ENCODE measurements around the gene MEGF11. TPM values are rescaled to one million over a fixed set of nuclear protein-coding genes. Genes with fewer than 3 reads are reported as not detected.

Gene MEGF11
- polyA plus RNA-seq, result not detected

- Mint-ChIP-seq H3K27me3 (ENCODE audit: low read depth in 3 of 3) (peaks cover 17 to 37% (median 25%) of the 10 kb centered on the region in 3 donors), H3K36me3 (peaks cover 0 to 5% (median 4%) of the 10 kb centered on the region in 3 donors), H3K4me1 (peaks cover 20 to 22% of the 10 kb centered on the region in 2 donors), H3K4me3 (peak within 1 kb of the TSS; percentile 77 to 89 (median 80)), H3K27ac (no peak within 1 kb of the TSS), H3K9me3 (peaks cover 0 to 2% (median 0%) of the 10 kb centered on the region in 6 donors)
- no peak for DNase-seq
These were observed at the start of gene MEGF11 for GRCh38 chr15:66253418-66254088. Gene MEGF11, minus strand, starts transcription at chr15:66253750. Its CDS starts 125,347 bp downstream, at chr15:66128403.

DNA sequence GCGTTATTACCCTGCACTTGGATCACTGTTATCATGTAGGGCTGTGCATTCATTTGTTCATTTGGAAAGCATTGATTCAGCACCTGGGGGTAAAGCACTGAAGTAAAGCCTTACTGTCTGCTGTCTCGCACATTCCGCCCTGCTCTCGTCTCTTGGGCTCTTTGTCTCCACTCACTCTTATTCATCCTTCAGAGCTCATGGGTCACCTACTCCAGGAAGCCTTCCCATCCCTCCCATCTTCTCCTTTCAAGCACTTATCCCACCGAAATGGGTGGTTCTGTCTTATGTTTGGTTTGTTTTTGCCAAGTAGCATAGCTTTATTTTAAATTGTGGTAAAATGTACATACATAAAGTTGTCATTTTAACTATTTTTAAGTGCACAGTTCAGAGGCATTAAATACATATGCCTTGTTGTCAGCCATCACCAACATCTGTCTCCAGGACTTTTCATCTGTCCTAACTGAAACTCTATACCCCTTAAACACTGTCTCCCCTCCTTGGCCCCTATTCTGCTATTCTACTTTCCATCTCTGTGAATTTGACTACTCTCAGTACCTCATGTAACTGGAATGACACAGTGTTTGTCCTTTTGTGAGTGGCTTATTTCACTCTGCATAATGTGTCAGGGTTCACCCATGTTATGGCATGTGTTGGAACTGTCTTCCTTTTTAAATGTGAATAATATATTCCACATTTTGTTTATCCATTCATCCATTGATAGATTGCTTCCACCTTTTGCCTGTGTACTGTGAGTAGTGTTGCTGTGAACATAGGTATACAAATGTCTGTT is 49.1 kb upstream of the MEGF11 start:
- Mint-ChIP-seq H3K27ac (peak overlapping the region in 5 of 6 donors; percentile 11 to 32 (median 16)), H3K36me3 (peaks cover 3 to 28% (median 4%) of the 10 kb centered on the region in 3 donors), H3K27me3 (ENCODE audit: low read depth in 3 of 3) (no peaks in the 10 kb centered on the region), H3K4me3 (peak overlapping the region in 1 of 5 donors; percentile 41), H3K9me3 (no peaks in the 10 kb centered on the region), H3K4me1 (peaks cover 14 to 22% of the 10 kb centered on the region in 2 donors)
- DNase-seq, result no peak

GRCh38 chr15:66298803-66299251 is 45.3 kb upstream of the MEGF11 start:
- DNase-seq, result no peak
- Mint-ChIP-seq H3K9me3 (no peaks in the 10 kb centered on the region), H3K27me3 (ENCODE audit: low read depth in 3 of 3) (peaks cover 0 to 4% (median 0%) of the 10 kb centered on the region in 3 donors), H3K4me3 (no peak overlapping the region), H3K4me1 (peaks cover 32 to 44% of the 10 kb centered on the region in 2 donors), H3K27ac (peak overlapping the region in 1 of 6 donors; percentile 62), H3K36me3 (peaks cover 0 to 22% (median 3%) of the 10 kb centered on the region in 3 donors)

DNA sequence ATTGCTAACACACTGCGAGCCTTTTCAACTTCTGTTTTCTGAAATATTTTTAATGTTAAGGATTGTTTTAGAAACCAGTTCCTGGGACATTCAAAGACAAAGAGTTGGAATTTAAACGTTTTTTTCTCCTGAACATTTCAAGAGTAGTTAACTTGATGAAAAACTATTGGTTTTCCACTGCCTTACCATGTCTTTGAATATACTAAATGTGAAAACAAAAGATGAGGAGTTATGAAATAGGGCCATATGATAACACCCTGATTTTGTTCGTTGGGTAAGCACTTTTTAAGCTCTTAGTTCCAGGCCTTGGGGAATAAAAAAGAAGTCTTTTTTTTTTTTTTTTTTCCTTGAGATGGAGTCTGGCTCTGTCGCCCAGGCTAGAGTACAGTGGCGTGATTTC is 42.6 kb upstream of the MEGF11 start:
- Mint-ChIP-seq H3K36me3 (peaks cover 0 to 15% (median 3%) of the 10 kb centered on the region in 3 donors), H3K27me3 (ENCODE audit: low read depth in 3 of 3) (peaks cover 2 to 4% (median 2%) of the 10 kb centered on the region in 3 donors), H3K9me3 (no peaks in the 10 kb centered on the region), H3K27ac (peak overlapping the region in 1 of 6 donors; percentile 88), H3K4me3 (no peak overlapping the region), H3K4me1 (peaks cover 36 to 39% of the 10 kb centered on the region in 2 donors)
- no peak for DNase-seq

DNA sequence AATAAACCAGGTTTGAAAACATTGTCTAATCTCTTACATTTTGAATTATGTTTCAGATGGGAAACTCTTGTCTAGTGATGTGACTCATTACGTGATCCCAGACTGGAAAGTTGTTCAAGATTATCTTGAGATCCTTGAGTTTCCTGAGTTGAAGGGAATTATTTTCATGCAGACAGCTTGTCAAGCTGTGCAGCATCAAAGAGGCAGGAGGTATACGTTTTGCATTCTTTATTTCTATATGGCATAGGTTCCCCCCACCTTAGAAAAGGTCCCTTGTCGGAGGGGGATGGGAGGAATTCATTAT is 41.3 kb upstream of the MEGF11 start:
- H3K4me1 Mint-ChIP-seq, result peaks cover 44 to 45% of the 10 kb centered on the region in 2 donors

DNA sequence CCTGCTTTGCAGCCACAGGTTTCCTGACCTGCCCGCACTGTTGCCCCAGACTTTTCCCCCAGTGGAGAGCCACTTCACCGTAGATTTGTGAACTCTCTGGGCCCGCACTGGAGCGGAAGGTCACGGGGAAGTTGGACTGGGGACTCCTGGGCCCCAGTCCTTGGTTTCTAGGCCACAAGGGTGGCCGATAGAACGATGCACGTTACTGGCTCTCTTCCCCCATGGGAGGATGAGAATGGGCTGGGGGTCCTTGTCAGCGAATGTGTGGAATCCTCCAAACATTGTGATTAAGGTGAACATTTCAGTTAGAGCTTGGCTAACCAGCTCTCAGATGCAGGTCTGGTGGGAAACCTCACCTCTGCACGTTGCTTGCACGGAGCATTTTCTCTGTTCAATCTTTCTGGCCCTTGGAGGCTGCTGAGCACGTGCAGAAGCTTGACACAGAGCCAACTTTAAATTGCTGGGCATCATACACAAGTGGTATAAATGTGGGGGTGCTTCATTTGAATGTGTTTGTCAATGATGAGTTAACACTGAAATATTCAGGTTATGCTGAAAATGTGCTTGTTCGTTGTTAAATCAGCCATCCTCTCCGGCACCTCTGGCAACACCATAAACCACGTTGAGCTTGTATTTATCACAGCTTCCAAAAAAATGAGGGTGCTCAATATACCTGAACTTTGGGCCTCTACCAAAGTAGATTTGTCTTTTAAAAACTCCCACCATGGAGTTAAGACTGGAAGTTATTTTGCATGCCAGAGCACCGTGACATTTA is 40.8 kb upstream of the MEGF11 start:
- Mint-ChIP-seq H3K4me3 (peak overlapping the region; percentile 83 to 91 (median 86)), H3K27ac (peak overlapping the region; percentile 88 to 95 (median 94)), H3K9me3 (no peaks in the 10 kb centered on the region), H3K36me3 (peaks cover 0 to 6% (median 0%) of the 10 kb centered on the region in 3 donors), H3K4me1 (peaks cover 44 to 45% of the 10 kb centered on the region in 2 donors), H3K27me3 (ENCODE audit: low read depth in 3 of 3) (peaks cover 2 to 4% (median 2%) of the 10 kb centered on the region in 3 donors)
- peak in 1 of 3 donors; percentile 11 for DNase-seq

More for the DNA sequence above, 41.3 kb upstream of the MEGF11 start:
- H3K27ac Mint-ChIP-seq, result peak overlapping the region; percentile 88 to 95 (median 94)
- H3K9me3 Mint-ChIP-seq, result no peaks in the 10 kb centered on the region
- no peak for DNase-seq
- peaks cover 0 to 6% (median 0%) of the 10 kb centered on the region in 3 donors for H3K36me3 Mint-ChIP-seq
- H3K27me3 Mint-ChIP-seq (ENCODE audit: low read depth in 3 of 3), result peaks cover 2 to 4% (median 2%) of the 10 kb centered on the region in 3 donors
- peak overlapping the region; percentile 83 to 91 (median 86) for H3K4me3 Mint-ChIP-seq

DNA sequence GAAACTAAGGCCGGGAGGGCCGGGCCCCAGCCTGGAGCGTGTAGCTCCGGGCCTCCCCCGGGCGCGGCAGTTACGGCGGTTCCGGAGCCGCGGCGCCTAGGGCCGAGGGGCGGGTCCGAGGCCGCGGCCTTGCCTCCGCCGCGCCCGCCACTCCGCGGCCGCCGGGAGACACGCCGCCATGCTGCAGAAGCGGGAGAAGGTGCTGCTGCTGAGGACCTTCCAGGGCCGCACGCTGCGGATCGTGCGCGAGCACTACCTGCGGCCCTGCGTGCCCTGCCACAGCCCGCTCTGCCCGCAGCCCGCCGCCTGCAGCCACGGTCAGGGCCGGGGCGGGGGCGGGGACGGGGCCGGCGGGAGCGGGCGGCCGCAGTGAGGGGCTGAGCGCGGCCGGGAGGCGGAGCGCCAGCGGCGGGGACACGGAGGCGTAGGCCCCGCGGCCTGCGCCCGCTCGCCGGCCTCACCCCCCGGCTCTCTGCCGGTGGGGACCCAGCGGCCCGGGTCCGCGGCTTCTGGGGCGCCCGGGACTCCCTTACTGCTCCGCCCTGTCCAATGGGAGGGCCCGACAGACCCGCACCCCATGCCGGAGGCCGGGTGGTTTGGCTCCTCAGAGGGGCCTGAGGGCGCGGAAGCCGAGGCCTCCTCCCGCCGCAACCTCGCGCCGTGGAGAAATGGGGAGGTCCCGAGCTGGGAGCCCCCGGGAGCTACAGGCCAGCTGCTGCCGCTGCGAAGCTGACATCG is 40.0 kb upstream of the MEGF11 start, which contains the start of gene DIS3L:
Gene DIS3L (plus strand): TSS at position 150 of the 738 bp plus-strand sequence. CDS start 29 bp downstream, at position 179.
- Mint-ChIP-seq H3K4me1 (peaks cover 44 to 45% of the 10 kb centered on the region in 2 donors), H3K27me3 (ENCODE audit: low read depth in 3 of 3) (peaks cover 2 to 4% (median 2%) of the 10 kb centered on the region in 3 donors)

DNA sequence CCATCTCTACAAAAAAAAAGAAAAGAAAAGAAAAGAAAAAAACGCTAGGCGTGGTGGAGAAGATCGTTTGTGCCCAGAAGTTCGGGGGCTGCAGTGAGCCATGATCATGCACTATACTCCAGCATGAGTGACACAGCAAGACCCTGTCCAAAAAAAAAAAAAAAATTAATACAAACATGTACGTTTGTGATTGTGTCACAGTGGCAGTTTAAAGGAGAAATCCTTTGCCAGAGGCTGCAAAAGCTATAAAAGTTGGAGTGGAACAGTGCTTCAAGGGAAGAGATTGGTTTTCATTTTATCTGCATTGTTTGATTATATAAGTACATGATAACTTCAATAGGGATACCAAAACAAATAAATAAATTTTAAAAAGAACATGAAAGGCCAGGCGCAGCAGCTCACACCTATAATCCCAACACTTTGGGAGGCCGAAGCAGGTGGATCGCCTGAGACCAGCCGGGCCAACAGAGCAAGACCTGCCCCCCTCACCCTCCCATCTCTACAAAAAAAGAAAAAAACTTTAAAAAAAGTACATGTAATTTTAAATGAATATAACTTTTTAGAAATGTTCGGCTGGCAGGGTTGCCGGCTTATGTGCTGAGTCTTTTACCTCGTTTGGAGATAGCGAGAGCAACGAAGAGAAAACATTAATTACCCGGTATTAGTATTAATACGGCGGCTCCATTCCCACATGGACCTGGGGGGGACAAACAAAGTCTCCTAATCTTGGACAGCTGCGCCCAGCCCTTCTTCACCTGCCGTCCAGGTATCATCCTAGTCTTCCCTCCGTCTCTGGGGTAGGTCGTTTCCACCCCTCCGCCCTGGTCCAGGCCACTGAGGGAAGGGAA is 39.2 kb upstream of the MEGF11 start:
- H3K9me3 Mint-ChIP-seq, result no peaks in the 10 kb centered on the region
- peaks cover 0 to 3% (median 0%) of the 10 kb centered on the region in 3 donors for H3K36me3 Mint-ChIP-seq
- peaks cover 44 to 45% of the 10 kb centered on the region in 2 donors for H3K4me1 Mint-ChIP-seq
- H3K4me3 Mint-ChIP-seq, result peak overlapping the region; percentile 82 to 86 (median 83)
- peak overlapping the region; percentile 86 to 92 (median 91) for H3K27ac Mint-ChIP-seq
- H3K27me3 Mint-ChIP-seq (ENCODE audit: low read depth in 3 of 3), result peaks cover 2 to 4% (median 2%) of the 10 kb centered on the region in 3 donors
- no peak for DNase-seq

More for the DNA sequence above, 40.0 kb upstream of the MEGF11 start, which contains the start of gene DIS3L:
- H3K36me3 Mint-ChIP-seq, result peaks cover 0 to 3% (median 0%) of the 10 kb centered on the region in 3 donors
- peak within 1 kb of the TSS; percentile 88 to 95 (median 94) for H3K27ac Mint-ChIP-seq
- DNase-seq, result peak; percentile 71 to 75 (median 73)
- H3K9me3 Mint-ChIP-seq, result no peaks in the 10 kb centered on the region
- peak within 1 kb of the TSS; percentile 83 to 91 (median 86) for H3K4me3 Mint-ChIP-seq

- Mint-ChIP-seq H3K4me1 (peaks cover 44 to 45% of the 10 kb centered on the region in 2 donors), H3K27me3 (ENCODE audit: low read depth in 3 of 3) (peaks cover 2 to 5% (median 4%) of the 10 kb centered on the region in 3 donors), H3K36me3 (peaks cover 0 to 3% (median 0%) of the 10 kb centered on the region in 3 donors), H3K27ac (peak overlapping the region; percentile 86 to 92 (median 91)), H3K9me3 (no peaks in the 10 kb centered on the region), H3K4me3 (peak overlapping the region; percentile 82 to 86 (median 83))
- DNase-seq, result no peak
These were observed 38.4 kb upstream of the MEGF11 start for GRCh38 chr15:66291816-66292570.

- H3K9me3 Mint-ChIP-seq, result no peaks in the 10 kb centered on the region
- H3K36me3 Mint-ChIP-seq, result no peaks in the 10 kb centered on the region
- H3K27ac Mint-ChIP-seq, result peak overlapping the region in 4 of 6 donors; percentile 8 to 71 (median 19)
- DNase-seq, result no peak
- H3K4me1 Mint-ChIP-seq, result peaks cover 38 to 39% of the 10 kb centered on the region in 2 donors
- H3K4me3 Mint-ChIP-seq, result no peak overlapping the region
- H3K27me3 Mint-ChIP-seq (ENCODE audit: low read depth in 3 of 3), result peaks cover 2 to 5% (median 4%) of the 10 kb centered on the region in 3 donors
These were observed 37.0 kb upstream of the MEGF11 start for GRCh38 chr15:66290518-66290917.

GRCh38 chr15:66290007-66290406 is 36.5 kb upstream of the MEGF11 start:
- Mint-ChIP-seq H3K4me3 (no peak overlapping the region), H3K4me1 (peaks cover 33 to 36% of the 10 kb centered on the region in 2 donors), H3K27ac (peak overlapping the region in 3 of 6 donors; percentile 8 to 71 (median 29)), H3K27me3 (ENCODE audit: low read depth in 3 of 3) (peaks cover 2 to 5% (median 4%) of the 10 kb centered on the region in 3 donors), H3K9me3 (no peaks in the 10 kb centered on the region), H3K36me3 (no peaks in the 10 kb centered on the region)
- DNase-seq, result no peak

All from immature natural killer cell (primary cell).